Astrocyte of the spinal cord (primary cell): ENCODE results near the gene ARL2.
A peak's percentile ranks its signal among the peaks of the same experiment; 100 is the strongest.

Source experiments
- DNase-seq: peaks from one replicate; pipeline ENCODE4 v3.0.0; 2011; ENCODE audit warnings: low read depth, low spot score
- H3K4me3 ChIP-seq: 2 replicates; pipeline ENCODE4 v1.5.1; 2011; ENCODE audit warnings: low read depth, mild to moderate bottlenecking, low read length, moderate library complexity
- CTCF ChIP-seq: IDR thresholded peaks from 2 replicates; pipeline ENCODE4 v1.5.1; 2012; ENCODE audit warnings: low read depth, mild to moderate bottlenecking, low read length, inconsistent platforms
- in situ Hi-C: cut with HindIII; loops from 2 replicates; pipeline ENCODE4 v1.10.0; 2017; ENCODE audit warnings: low sequenced_read_pairs

Gene ARL2

GRCh38 chr11:65059959-65060824 lies 46.2 kb downstream of the ARL2 start:
- in situ Hi-C loops = no loop called here
- no peak for TF ChIP-seq CTCF
- H3K4me3 ChIP-seq = no peak overlapping the region
- DNase-seq = no peak

- peak; percentile 11 for DNase-seq
- H3K4me3 ChIP-seq = no peak overlapping the region
- TF ChIP-seq CTCF = peak; percentile 50
- in situ Hi-C loops = no loop called here
Measured at GRCh38 chr11:65060913-65061408, 47.0 kb downstream of the ARL2 start.

GRCh38 chr11:65063532-65063931 lies 49.6 kb downstream of the ARL2 start:
- no peak for DNase-seq
- in situ Hi-C loops = no loop called here
- TF ChIP-seq CTCF = no peak
- no peak overlapping the region for H3K4me3 ChIP-seq

DNA sequence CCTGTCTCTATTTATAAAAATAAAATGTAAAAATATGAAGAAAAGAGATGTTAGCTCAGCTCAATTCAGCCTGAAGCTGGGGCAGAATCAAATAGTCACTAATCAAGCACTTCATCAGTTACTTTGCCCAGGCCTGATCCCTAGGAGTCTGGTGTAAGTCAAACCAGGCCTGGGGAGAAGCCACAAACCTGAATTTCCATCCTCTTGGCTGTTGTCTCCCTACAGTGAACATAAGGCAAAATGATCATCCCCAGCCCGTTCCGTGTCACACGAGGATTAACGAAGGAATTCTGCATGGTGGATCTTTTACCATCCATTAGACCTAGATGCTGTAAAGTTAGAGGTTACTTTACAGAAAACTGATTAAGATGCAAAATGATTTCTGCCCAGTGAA lies 50.9 kb downstream of the ARL2 start:
- in situ Hi-C loops = no loop called here
- no peak overlapping the region for H3K4me3 ChIP-seq
- no peak for DNase-seq
- TF ChIP-seq CTCF = no peak

DNA sequence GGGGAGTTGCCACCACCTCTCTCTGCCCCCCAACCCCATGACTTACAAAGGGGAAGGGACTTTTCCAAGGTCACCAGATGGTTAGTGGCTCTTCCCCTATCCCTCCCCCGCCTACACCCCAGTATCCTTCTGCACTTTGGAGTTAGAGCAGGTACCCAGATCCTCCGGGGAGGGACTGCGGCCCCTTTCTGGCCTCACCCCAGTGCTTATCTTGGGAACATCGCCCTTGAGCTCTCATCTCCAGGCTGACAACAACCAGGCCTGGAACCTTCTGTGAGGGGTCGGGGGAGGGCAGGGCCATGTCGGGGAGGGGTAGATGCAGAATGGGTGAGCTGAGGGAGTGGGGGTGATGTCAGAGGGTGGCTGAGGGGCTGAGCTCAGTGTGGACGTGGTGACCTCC lies 51.9 kb downstream of the ARL2 start:
- in situ Hi-C loops = no loop called here
- TF ChIP-seq CTCF = no peak
- DNase-seq = no peak
- H3K4me3 ChIP-seq = no peak overlapping the region

DNA sequence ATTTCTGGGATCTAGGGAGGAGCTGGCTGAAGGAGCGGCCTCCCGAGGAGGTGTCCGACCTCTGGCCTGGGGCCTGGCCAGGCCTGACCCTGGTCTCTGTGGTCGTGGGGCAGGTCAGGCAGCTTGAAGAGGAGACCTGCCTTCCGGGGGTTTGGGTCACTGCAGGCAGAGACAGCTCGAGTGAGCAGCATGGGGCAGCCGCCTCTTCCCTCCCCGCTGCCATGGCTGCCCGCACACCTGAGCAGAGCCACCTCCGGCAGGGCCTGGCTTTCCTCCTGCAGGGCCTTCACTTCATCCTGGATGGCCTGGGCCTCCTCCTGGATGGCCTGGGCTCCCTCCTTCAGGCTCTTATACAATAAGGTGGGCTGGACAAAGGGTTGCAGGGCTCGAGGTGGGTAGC lies 52.4 kb downstream of the ARL2 start:
- H3K4me3 ChIP-seq = no peak overlapping the region
- DNase-seq = no peak
- in situ Hi-C loops = no loop called here
- TF ChIP-seq CTCF = no peak
